ENCODE data around the gene CKAP2.
"Not testable (repeated sequence)": the region's sequence is repeated elsewhere in the genome, so short reads cannot be mapped to it uniquely, and the experiment has no call there.

CKAP2 gene

GRCh38 chr13:52480677-52481428 is 25.6 kb downstream of the CKAP2 start:
- H3K36me3 Mint-ChIP-seq (ENCODE audit: low read depth): peaks cover 22% of the 10 kb centered on the region
- H3K27me3 Mint-ChIP-seq (ENCODE audit: low read depth): not testable (repeated sequence)

GRCh38 chr13:52487078-52487477 is 31.8 kb downstream of the CKAP2 start:
- H3K4me3 Mint-ChIP-seq; H3K9me3 Mint-ChIP-seq; H3K27ac Mint-ChIP-seq; H3K27me3 Mint-ChIP-seq (ENCODE audit: low read depth); H3K36me3 Mint-ChIP-seq (ENCODE audit: low read depth); DNase-seq (ENCODE audit: low spot score): not testable (repeated sequence)
- H3K4me1 Mint-ChIP-seq (ENCODE audit: low read depth): peaks cover 12% of the 10 kb centered on the region

More at GRCh38 chr13:52480677-52481428, 25.6 kb downstream of the CKAP2 start:
- DNase-seq (ENCODE audit: low spot score); H3K9me3 Mint-ChIP-seq; H3K4me3 Mint-ChIP-seq; H3K27ac Mint-ChIP-seq: not testable (repeated sequence)
- peaks cover 16% of the 10 kb centered on the region for H3K4me1 Mint-ChIP-seq (ENCODE audit: low read depth)

GRCh38 chr13:52488763-52489162 is 33.5 kb downstream of the CKAP2 start:
- H3K9me3 Mint-ChIP-seq; DNase-seq (ENCODE audit: low spot score); H3K4me1 Mint-ChIP-seq (ENCODE audit: low read depth); H3K36me3 Mint-ChIP-seq (ENCODE audit: low read depth); H3K27me3 Mint-ChIP-seq (ENCODE audit: low read depth); H3K4me3 Mint-ChIP-seq; H3K27ac Mint-ChIP-seq: not testable (repeated sequence)

GRCh38 chr13:52491015-52491414 is 35.7 kb downstream of the CKAP2 start:
- not testable (repeated sequence) for H3K27ac Mint-ChIP-seq; DNase-seq (ENCODE audit: low spot score); H3K9me3 Mint-ChIP-seq; H3K27me3 Mint-ChIP-seq (ENCODE audit: low read depth); H3K4me3 Mint-ChIP-seq; H3K4me1 Mint-ChIP-seq (ENCODE audit: low read depth); H3K36me3 Mint-ChIP-seq (ENCODE audit: low read depth)

- H3K27me3 Mint-ChIP-seq (ENCODE audit: low read depth); H3K36me3 Mint-ChIP-seq (ENCODE audit: low read depth); H3K9me3 Mint-ChIP-seq; H3K27ac Mint-ChIP-seq; H3K4me3 Mint-ChIP-seq; DNase-seq (ENCODE audit: low spot score): not testable (repeated sequence)
- H3K4me1 Mint-ChIP-seq (ENCODE audit: low read depth): peaks cover 15% of the 10 kb centered on the region
Measured at GRCh38 chr13:52494241-52494640, 39.0 kb downstream of the CKAP2 start.

- Mint-ChIP-seq H3K4me3 (peak overlapping the region; percentile 7), H3K4me1 (ENCODE audit: low read depth) (peaks cover 15% of the 10 kb centered on the region), H3K27ac (peak overlapping the region; percentile 12)
- H3K27me3 Mint-ChIP-seq (ENCODE audit: low read depth); DNase-seq (ENCODE audit: low spot score); H3K9me3 Mint-ChIP-seq; H3K36me3 Mint-ChIP-seq (ENCODE audit: low read depth): not testable (repeated sequence)
Measured at GRCh38 chr13:52497979-52498378, 42.7 kb downstream of the CKAP2 start.

- not testable (repeated sequence) for H3K4me3 Mint-ChIP-seq
Measured at GRCh38 chr13:52502277-52502676, 47.0 kb downstream of the CKAP2 start.

GRCh38 chr13:52505843-52506242 is 50.6 kb downstream of the CKAP2 start:
- H3K36me3 Mint-ChIP-seq (ENCODE audit: low read depth); DNase-seq (ENCODE audit: low spot score); H3K4me1 Mint-ChIP-seq (ENCODE audit: low read depth); H3K27me3 Mint-ChIP-seq (ENCODE audit: low read depth); H3K4me3 Mint-ChIP-seq; H3K27ac Mint-ChIP-seq: not testable (repeated sequence)
- H3K9me3 Mint-ChIP-seq: peaks cover 16% of the 10 kb centered on the region

More at GRCh38 chr13:52502277-52502676, 47.0 kb downstream of the CKAP2 start:
- H3K9me3 Mint-ChIP-seq: peaks cover 17% of the 10 kb centered on the region
- H3K27me3 Mint-ChIP-seq (ENCODE audit: low read depth); DNase-seq (ENCODE audit: low spot score); H3K36me3 Mint-ChIP-seq (ENCODE audit: low read depth); H3K27ac Mint-ChIP-seq; H3K4me1 Mint-ChIP-seq (ENCODE audit: low read depth): not testable (repeated sequence)

GRCh38 chr13:52509532-52509931 is 54.3 kb downstream of the CKAP2 start:
- H3K27ac Mint-ChIP-seq; DNase-seq (ENCODE audit: low spot score); H3K4me1 Mint-ChIP-seq (ENCODE audit: low read depth); H3K4me3 Mint-ChIP-seq; H3K27me3 Mint-ChIP-seq (ENCODE audit: low read depth); H3K36me3 Mint-ChIP-seq (ENCODE audit: low read depth): not testable (repeated sequence)
- peaks cover 15% of the 10 kb centered on the region for H3K9me3 Mint-ChIP-seq

- not testable (repeated sequence) for DNase-seq (ENCODE audit: low spot score); H3K27ac Mint-ChIP-seq
Measured at GRCh38 chr13:52510221-52510797, 55.0 kb downstream of the CKAP2 start.

GRCh38 chr13:52511598-52511997 is 56.3 kb downstream of the CKAP2 start:
- H3K4me3 Mint-ChIP-seq; H3K36me3 Mint-ChIP-seq (ENCODE audit: low read depth); H3K27ac Mint-ChIP-seq; H3K4me1 Mint-ChIP-seq (ENCODE audit: low read depth); DNase-seq (ENCODE audit: low spot score); H3K27me3 Mint-ChIP-seq (ENCODE audit: low read depth): not testable (repeated sequence)
- H3K9me3 Mint-ChIP-seq: peaks cover 15% of the 10 kb centered on the region

More at GRCh38 chr13:52510221-52510797, 55.0 kb downstream of the CKAP2 start:
- H3K36me3 Mint-ChIP-seq (ENCODE audit: low read depth); H3K4me3 Mint-ChIP-seq; H3K27me3 Mint-ChIP-seq (ENCODE audit: low read depth); H3K4me1 Mint-ChIP-seq (ENCODE audit: low read depth): not testable (repeated sequence)
- H3K9me3 Mint-ChIP-seq: peaks cover 15% of the 10 kb centered on the region

GRCh38 chr13:52513957-52514596 is 58.8 kb downstream of the CKAP2 start:
- DNase-seq (ENCODE audit: low spot score): peak; percentile 51

GRCh38 chr13:52523323-52523722 is 68.0 kb downstream of the CKAP2 start:
- not testable (repeated sequence) for H3K27me3 Mint-ChIP-seq (ENCODE audit: low read depth); H3K4me1 Mint-ChIP-seq (ENCODE audit: low read depth); H3K36me3 Mint-ChIP-seq (ENCODE audit: low read depth); DNase-seq (ENCODE audit: low spot score); H3K27ac Mint-ChIP-seq; H3K4me3 Mint-ChIP-seq; H3K9me3 Mint-ChIP-seq

More at GRCh38 chr13:52513957-52514596, 58.8 kb downstream of the CKAP2 start:
- Mint-ChIP-seq H3K9me3 (peaks cover 15% of the 10 kb centered on the region), H3K27ac (peak overlapping the region; percentile 55)
- H3K4me1 Mint-ChIP-seq (ENCODE audit: low read depth); H3K4me3 Mint-ChIP-seq; H3K36me3 Mint-ChIP-seq (ENCODE audit: low read depth); H3K27me3 Mint-ChIP-seq (ENCODE audit: low read depth): not testable (repeated sequence)

Data from T-helper 2 cell treated with Interferon-gamma antibody and Interleukin-4, amounts not matched to agents 5 μg/mL and 100 μg/mL, for 36 hours (primary cell).